Kidney capillary endothelial cell (primary cell): ENCODE results near the gene SNCA.

Experiments
- DNase-seq: peaks from one replicate; pipeline ENCODE4 v3.0.0-alpha.2; 2018; ENCODE audit warnings: low spot score

SNCA gene

DNA sequence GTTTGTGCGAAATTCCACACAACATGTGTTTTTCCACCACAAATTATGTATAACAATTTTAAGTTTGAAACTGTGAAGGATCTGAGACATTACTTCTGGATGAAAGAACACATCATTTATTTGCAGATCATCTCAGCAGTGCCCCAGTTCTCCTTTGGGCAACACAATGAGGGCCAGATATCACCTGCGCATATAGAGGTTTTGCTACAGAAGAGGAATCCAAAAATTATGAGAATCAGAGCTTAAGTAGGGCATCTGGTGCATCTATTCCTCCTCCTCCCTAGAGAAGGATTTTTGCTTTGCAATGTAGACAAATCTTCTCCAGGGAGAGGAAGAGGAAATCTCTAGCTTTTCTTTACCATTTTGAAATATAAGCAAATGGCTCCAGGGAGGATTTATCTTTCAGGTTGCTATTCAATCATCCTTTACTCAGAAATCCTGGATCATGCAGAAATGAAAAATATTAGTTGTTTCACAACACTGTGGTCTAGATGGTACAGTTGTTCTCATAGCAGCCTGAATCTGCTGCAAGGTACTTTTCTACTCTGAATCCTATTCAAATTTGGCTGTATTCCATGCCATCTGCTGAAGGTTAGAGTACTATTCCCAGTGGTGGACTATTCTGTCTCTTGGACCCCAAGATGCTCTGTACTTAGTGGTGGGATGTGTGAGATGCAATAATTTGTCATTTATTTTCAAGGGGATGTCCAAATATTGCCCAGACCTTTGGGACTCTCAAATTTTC lies 132.1 kb downstream of the SNCA start:
- DNase-seq = no peak

DNA sequence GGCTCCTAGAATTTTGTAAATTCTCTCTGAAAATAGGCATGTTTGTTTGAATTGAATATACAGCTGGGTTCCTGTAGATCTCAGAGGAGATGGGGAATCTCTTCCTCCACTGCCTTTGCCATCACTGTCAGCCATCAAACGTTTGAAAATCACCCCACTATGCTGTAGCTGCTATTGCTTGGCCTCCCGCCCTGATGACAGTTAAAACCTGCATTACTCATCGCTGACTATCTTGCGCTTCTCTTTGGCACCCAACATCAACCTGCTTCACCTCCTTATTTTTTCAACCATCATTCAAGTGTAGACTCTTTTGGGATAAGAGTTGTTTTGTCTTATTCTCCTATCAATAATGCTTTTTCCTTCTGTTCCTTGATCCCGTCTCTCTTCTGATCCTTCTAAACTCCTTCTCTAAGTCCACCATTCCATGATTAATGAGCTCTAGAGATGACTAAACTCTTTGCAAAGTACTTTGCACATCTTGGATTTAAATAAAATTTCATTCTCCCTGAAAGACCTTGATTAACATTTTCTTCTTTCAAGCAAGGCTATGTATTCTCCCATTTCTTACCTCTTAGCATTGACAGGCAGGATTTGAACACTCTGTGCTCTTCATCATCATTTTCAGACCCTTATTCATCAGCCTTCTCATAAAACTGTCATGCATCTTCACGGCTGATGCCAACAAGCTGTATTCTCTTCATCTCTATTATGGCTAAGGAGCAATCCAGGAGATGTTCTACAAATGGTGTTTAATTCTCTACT lies 133.0 kb downstream of the SNCA start:
- no peak for DNase-seq

DNA sequence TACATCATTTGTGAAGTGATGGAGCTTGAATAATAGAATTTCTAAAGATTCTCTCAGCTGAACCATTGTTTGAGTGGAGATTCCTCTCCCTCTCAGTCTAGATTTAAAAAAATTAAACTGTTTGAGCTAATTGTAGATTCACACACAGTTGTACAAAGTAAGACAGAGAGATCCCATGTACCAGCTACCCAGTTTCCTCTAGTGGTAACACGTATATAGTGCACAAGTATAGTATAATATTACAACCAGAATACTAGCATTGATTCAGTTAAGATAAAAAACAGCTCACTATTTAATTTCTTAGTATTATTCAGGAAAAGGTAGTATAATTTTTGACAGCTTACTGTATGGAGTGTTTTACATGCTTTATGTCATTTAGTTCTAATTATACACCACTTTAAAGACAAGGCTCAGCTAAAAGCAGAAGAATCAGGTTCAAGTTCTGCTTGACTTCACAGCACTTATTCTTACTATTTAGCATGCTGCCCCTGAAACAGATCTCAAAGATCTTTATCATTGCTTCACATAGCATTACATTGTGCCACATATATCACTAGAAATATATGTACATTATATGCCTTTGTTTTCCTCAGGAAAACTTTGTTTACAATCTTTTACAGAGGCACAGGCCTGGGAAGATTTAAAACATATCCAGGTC lies 136.1 kb downstream of the SNCA start:
- no peak for DNase-seq

- no peak for DNase-seq
Measured at GRCh38 chr4:89685690-89686089, 151.3 kb downstream of the SNCA start.

DNA sequence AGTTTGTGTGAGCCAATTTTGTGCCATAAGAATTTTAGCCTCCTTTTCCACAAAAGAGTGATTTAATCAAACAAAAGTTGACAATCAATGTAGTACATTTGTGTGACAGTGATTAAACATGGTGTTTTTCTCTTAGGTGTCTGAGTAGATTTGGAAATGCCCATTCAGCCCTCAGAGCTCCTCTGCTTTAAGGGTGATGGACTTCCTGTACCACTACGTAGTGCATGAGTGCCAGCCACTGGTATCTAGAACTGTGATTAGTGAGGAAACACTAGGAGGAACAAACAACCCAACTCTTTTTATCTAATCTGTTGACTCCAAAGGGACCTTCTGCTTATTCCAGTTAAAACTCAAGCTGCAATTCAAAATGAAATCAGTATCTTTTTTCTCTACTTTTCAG lies 151.7 kb downstream of the SNCA start:
- no peak for DNase-seq

DNA sequence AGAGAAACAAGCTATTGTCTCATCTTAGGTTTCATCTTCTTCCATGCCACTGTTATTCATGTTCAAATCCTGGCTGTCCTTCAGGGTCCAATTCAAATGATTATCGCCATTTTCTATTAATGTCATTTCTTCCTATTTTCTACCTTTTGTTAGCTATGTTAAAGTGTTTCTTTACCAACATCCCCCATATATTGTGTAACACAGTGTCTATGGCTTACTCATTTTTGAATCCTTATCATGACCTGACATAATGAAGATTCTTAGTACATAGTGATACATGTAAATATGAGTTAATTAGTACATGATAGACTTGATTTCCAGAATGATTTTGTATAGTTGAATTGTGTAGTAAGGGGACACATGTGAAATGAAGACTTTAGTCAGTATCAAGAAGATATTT lies 152.4 kb downstream of the SNCA start:
- DNase-seq = no peak

- DNase-seq = no peak
Measured at GRCh38 chr4:89682808-89683207, 154.2 kb downstream of the SNCA start.

GRCh38 chr4:89681671-89682070 lies 155.3 kb downstream of the SNCA start:
- DNase-seq = no peak

GRCh38 chr4:89681219-89681618 lies 155.7 kb downstream of the SNCA start:
- no peak for DNase-seq

DNA sequence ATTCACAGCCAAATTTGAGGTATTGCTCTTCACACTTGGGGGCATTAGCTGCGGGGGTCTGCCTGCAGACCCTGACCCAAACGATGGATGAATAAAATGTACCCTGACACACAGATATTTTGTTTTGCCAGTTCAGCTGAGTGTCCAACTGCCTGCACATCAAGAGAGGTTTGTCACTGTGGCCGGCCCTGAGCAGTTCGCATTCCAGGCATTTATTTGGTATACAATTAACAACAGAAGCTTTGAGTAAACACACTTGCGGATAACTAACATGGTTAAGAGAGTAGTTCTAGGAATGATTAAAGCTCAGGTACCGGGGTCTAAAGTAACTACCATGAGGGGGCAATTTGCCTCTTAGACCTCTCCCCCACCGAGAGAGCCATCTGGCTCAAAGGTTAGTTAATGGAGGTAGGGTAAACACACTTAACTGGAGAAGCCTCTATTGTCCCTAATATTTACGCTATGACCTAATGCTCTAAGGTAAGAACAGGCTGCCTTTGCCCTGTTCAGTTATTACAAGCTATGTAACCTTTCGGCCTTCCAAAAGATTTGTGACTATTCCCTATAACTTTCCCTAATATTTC lies 162.0 kb downstream of the SNCA start:
- DNase-seq = no peak
